Aorta (tissue), 4 donors: ENCODE data around the gene GRPR. TPM values are rescaled to one million over a fixed set of nuclear protein-coding genes. Genes with fewer than 3 reads are reported as not detected.

Experiments
- polyA plus RNA-seq, 2 donors: library from polyadenylated mRNA; stranded (reverse); fragments of 200-250 nt; gene quantifications; one replicate each; pipeline ENCODE4 v1.2.3, GENCODE V29; 2013
- total RNA-seq, 2 donors: library from RNA; stranded (reverse); fragmentation: NEBNext Ultra II Directional; extraction: Animal tissue kit (Norgen Biotek cat#: 25700); gene quantifications; one replicate each; pipeline ENCODE4 v1.2.1, GENCODE V29; 2021
- donor health status: healthy with polysubstance abuse.
- donor health status: Bipolar disorder and iron deficiency.
- donor health status: DM: no; HTN: no; CAD: no.
- donor health status: DM: yes; HTN: yes; CAD: no.

Gene GRPR
- total and polyA plus RNA-seq, 4 donors = 0.36 to 0.45 TPM; not detected in 2

Other genes with a start within 250 kb of the GRPR start
- not detected for gene MAGEB17, start 43.9 kb downstream of the GRPR start, total RNA-seq
- not detected for gene MAGEB17, start 43.9 kb downstream of the GRPR start, polyA plus RNA-seq